PFSK-1 (cell line): ENCODE results near the gene RND3.

Experiments used
- FOXP2 ChIP-seq: optimal IDR thresholded peaks from 2 replicates; pipeline ENCODE3; 2011; ENCODE audit warnings: borderline replicate concordance, control low read depth, inconsistent platforms; ENCODE audit not compliant: insufficient read depth; ENCODE audit errors: extremely low read length, extremely low read depth
- POLR2AphosphoS5 ChIP-seq: IDR thresholded peaks from 2 replicates; pipeline ENCODE4 v1.6.1; 2012; ENCODE audit warnings: low read depth, mild to moderate bottlenecking, control low read depth, low read length, moderate library complexity
- SIN3A ChIP-seq: IDR thresholded peaks from 2 replicates; pipeline ENCODE4 v1.6.1; 2012; ENCODE audit warnings: mild to moderate bottlenecking, low read length, moderate library complexity, borderline replicate concordance; ENCODE audit not compliant: insufficient read depth
- TAF1 ChIP-seq: IDR thresholded peaks from 2 replicates; pipeline ENCODE4 v1.6.1; 2012; ENCODE audit warnings: low read length, control low read depth, borderline replicate concordance; ENCODE audit not compliant: insufficient read depth
- TF ChIP-seq, protein P1 (sequence below), 2 experiments: IDR thresholded peaks; 2 replicates each; pipeline versions ENCODE4 v1.6.1 to v1.8.0; 2011 to 2012; ENCODE audit warnings: low read depth in 2 of 2, low read length in 2 of 2, control low read depth in 1 of 2, inconsistent platforms in 1 of 2, mild to moderate bottlenecking in 1 of 2, moderate library complexity in 1 of 2; ENCODE audit not compliant: insufficient read depth in 1 of 2

Gene RND3

DNA sequence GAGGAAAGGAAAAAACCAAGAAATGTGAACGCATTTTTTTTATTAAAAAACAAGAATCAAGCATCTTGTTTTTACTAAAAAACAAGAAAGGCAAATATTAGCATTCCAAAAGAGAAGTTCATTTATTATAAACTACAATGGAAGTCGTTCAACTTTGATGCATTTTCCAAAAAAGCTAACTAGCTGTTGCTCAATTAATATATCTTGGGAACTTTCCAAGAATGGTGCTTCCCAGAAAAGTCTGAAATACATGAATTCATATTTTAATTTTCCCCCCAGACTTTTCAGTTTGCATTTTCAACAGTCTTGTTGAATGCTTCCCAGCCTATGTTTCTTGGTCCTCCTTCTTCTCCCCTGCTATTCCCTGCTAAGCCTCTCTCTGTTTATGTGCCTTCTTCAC is 7.5 kb upstream of the RND3 start:
- TF ChIP-seq FOXP2 (no peak), SIN3A (no peak), TAF1 (no peak), POLR2AphosphoS5 (no peak)
- TF ChIP-seq, protein P1, sequence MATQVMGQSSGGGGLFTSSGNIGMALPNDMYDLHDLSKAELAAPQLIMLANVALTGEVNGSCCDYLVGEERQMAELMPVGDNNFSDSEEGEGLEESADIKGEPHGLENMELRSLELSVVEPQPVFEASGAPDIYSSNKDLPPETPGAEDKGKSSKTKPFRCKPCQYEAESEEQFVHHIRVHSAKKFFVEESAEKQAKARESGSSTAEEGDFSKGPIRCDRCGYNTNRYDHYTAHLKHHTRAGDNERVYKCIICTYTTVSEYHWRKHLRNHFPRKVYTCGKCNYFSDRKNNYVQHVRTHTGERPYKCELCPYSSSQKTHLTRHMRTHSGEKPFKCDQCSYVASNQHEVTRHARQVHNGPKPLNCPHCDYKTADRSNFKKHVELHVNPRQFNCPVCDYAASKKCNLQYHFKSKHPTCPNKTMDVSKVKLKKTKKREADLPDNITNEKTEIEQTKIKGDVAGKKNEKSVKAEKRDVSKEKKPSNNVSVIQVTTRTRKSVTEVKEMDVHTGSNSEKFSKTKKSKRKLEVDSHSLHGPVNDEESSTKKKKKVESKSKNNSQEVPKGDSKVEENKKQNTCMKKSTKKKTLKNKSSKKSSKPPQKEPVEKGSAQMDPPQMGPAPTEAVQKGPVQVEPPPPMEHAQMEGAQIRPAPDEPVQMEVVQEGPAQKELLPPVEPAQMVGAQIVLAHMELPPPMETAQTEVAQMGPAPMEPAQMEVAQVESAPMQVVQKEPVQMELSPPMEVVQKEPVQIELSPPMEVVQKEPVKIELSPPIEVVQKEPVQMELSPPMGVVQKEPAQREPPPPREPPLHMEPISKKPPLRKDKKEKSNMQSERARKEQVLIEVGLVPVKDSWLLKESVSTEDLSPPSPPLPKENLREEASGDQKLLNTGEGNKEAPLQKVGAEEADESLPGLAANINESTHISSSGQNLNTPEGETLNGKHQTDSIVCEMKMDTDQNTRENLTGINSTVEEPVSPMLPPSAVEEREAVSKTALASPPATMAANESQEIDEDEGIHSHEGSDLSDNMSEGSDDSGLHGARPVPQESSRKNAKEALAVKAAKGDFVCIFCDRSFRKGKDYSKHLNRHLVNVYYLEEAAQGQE (IDR thresholded peaks at IDR 0.05; ENCODE audit: insufficient read depth in 1 of 2, low read depth in 2 of 2, low read length in 2 of 2): no peak

DNA sequence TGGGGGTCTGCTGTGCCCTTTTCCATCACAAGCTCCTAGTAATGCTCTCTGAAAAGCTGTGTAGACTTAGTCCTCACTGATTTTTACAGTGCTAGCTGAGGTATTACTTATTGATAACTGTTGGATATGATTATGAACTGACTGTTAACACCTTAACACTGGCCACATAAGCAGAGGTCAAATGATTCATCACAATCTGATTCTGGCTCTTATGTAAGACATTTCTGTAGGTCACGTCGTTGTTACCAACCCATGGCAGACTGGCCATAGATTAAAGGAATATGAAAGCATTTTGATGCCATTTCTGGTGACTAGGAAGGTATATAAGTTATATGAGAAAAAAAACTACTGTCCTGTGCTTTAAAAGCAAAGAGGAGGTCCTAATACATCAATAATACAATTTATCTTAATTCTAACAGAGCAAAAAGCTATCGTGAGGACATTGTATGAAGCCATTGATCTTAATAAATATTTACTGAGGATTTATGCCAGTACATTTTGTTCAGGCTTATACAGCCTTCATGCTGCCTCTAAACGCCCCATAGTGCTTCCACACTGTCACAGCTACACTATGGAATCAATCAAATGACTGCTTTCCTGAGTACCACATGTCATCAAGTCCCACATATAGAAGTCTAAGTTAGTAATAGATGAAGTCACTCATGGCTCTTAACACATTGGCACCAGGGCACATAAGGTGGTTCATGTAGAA is 6.9 kb upstream of the RND3 start:
- TF ChIP-seq SIN3A (no peak), POLR2AphosphoS5 (no peak), TAF1 (no peak), FOXP2 (no peak)
- TF ChIP-seq, protein P1 (IDR thresholded peaks at IDR 0.05; ENCODE audit: insufficient read depth in 1 of 2, low read depth in 2 of 2, low read length in 2 of 2): no peak

DNA sequence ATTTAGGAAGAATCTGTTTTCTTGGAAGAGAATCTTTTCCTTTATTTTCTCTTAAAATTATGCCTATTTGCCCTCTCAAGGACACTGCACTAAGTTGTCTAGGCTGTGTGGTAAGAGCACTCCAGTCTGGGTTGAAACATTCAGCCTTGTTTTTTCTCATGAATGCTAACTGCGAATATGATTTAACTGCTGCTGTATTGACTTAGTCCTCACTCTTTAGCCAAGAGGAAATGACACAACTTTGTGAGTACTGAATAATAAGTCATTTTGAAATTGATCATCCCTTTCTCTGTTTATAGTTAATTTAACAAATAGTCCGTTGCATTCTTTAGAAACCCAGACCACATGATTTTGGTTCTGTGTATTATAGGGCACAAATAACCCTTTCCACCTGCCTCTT is 4.5 kb upstream of the RND3 start:
- no peak for TF ChIP-seq FOXP2
- TF ChIP-seq TAF1: no peak
- no peak for TF ChIP-seq SIN3A
- TF ChIP-seq, protein P1 (IDR thresholded peaks at IDR 0.05; ENCODE audit: insufficient read depth in 1 of 2, low read depth in 2 of 2, low read length in 2 of 2): no peak
- no peak for TF ChIP-seq POLR2AphosphoS5

DNA sequence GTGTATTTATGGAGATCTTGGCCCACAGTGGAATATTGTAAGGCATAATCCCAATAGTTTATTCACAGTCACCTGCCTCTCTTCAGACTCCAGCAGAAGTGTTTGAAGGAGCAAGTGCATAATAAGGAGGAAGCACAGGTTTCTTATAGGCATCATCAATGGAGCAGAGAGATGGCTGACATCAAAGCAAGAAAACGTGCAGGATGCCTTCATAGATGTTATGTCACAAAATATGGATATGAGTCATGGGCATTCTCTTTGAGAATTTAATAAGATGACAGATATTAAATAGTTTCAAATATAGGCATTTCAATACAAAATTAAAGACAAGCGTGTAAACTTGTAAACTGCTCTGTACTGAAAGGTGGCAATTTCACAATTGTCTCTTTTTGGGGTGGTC is 4.0 kb upstream of the RND3 start:
- TF ChIP-seq POLR2AphosphoS5 (no peak), SIN3A (no peak), TAF1 (no peak), FOXP2 (no peak)
- TF ChIP-seq, protein P1 (IDR thresholded peaks at IDR 0.05; ENCODE audit: insufficient read depth in 1 of 2, low read depth in 2 of 2, low read length in 2 of 2): no peak
